Measurements from ENCODE around the gene GDF11.
"Not testable (repeated sequence)": the region's sequence is repeated elsewhere in the genome, so short reads cannot be mapped to it uniquely, and the experiment has no call there.

The GDF11 gene

GRCh38 chr12:55755246-55755645, 12.3 kb downstream of the GDF11 start:
- Histone ChIP-seq H3K4me3 (ENCODE audit: low read depth in 1 of 2, low read length in 2 of 2) (no peak overlapping the region), H3K9ac (ENCODE audit: low read depth in 1 of 2, low read length in 2 of 2) (no peak overlapping the region), H3K4me1 (ENCODE audit: control insufficient read depth in 1 of 2, insufficient read depth in 2 of 2, low read length in 2 of 2) (no peaks in the 10 kb centered on the region), H3K27ac (ENCODE audit: low read depth, low read length) (no peak overlapping the region), H3K36me3 (ENCODE audit: control insufficient read depth in 1 of 2, insufficient read depth in 2 of 2, low read length in 2 of 2) (peaks cover 18 to 80% of the 10 kb centered on the region in 2 donors), H3K9me3 (ENCODE audit: control insufficient read depth in 1 of 2, low read length in 2 of 2) (no peaks in the 10 kb centered on the region), H3K27me3 (ENCODE audit: control insufficient read depth in 1 of 2, insufficient read depth in 2 of 2, low read length in 2 of 2) (no peaks in the 10 kb centered on the region)

GRCh38 chr12:55757701-55758100, 14.8 kb downstream of the GDF11 start:
- Histone ChIP-seq H3K9ac (ENCODE audit: low read depth in 1 of 2, low read length in 2 of 2) (no peak overlapping the region), H3K9me3 (ENCODE audit: control insufficient read depth in 1 of 2, low read length in 2 of 2) (no peaks in the 10 kb centered on the region), H3K36me3 (ENCODE audit: control insufficient read depth in 1 of 2, insufficient read depth in 2 of 2, low read length in 2 of 2) (peaks cover 8 to 68% of the 10 kb centered on the region in 2 donors), H3K27ac (ENCODE audit: low read depth, low read length) (no peak overlapping the region), H3K27me3 (ENCODE audit: control insufficient read depth in 1 of 2, insufficient read depth in 2 of 2, low read length in 2 of 2) (no peaks in the 10 kb centered on the region), H3K4me1 (ENCODE audit: control insufficient read depth in 1 of 2, insufficient read depth in 2 of 2, low read length in 2 of 2) (no peaks in the 10 kb centered on the region), H3K4me3 (ENCODE audit: low read depth in 1 of 2, low read length in 2 of 2) (no peak overlapping the region)

GRCh38 chr12:55758575-55758974, 15.7 kb downstream of the GDF11 start:
- H3K4me3 ChIP-seq (ENCODE audit: low read depth in 1 of 2, low read length in 2 of 2); H3K9me3 ChIP-seq (ENCODE audit: control insufficient read depth in 1 of 2, low read length in 2 of 2); H3K27me3 ChIP-seq (ENCODE audit: control insufficient read depth in 1 of 2, insufficient read depth in 2 of 2, low read length in 2 of 2); H3K4me1 ChIP-seq (ENCODE audit: control insufficient read depth in 1 of 2, insufficient read depth in 2 of 2, low read length in 2 of 2); H3K9ac ChIP-seq (ENCODE audit: low read depth in 1 of 2, low read length in 2 of 2); H3K27ac ChIP-seq (ENCODE audit: low read depth, low read length): not testable (repeated sequence)
- peaks cover 8 to 69% of the 10 kb centered on the region in 2 donors for H3K36me3 ChIP-seq (ENCODE audit: control insufficient read depth in 1 of 2, insufficient read depth in 2 of 2, low read length in 2 of 2)

GRCh38 chr12:55760663-55761062, 17.7 kb downstream of the GDF11 start:
- no peaks in the 10 kb centered on the region for H3K27me3 ChIP-seq (ENCODE audit: control insufficient read depth in 1 of 2, insufficient read depth in 2 of 2, low read length in 2 of 2)
- H3K4me3 ChIP-seq (ENCODE audit: low read depth in 1 of 2, low read length in 2 of 2) = no peak overlapping the region
- no peak overlapping the region for H3K27ac ChIP-seq (ENCODE audit: low read depth, low read length)
- H3K36me3 ChIP-seq (ENCODE audit: control insufficient read depth in 1 of 2, insufficient read depth in 2 of 2, low read length in 2 of 2) = peaks cover 11 to 57% of the 10 kb centered on the region in 2 donors
- no peaks in the 10 kb centered on the region for H3K9me3 ChIP-seq (ENCODE audit: control insufficient read depth in 1 of 2, low read length in 2 of 2)
- H3K9ac ChIP-seq (ENCODE audit: low read depth in 1 of 2, low read length in 2 of 2) = no peak overlapping the region
- no peaks in the 10 kb centered on the region for H3K4me1 ChIP-seq (ENCODE audit: control insufficient read depth in 1 of 2, insufficient read depth in 2 of 2, low read length in 2 of 2)

- Histone ChIP-seq H3K9me3 (ENCODE audit: control insufficient read depth in 1 of 2, low read length in 2 of 2) (no peaks in the 10 kb centered on the region), H3K27ac (ENCODE audit: low read depth, low read length) (no peak overlapping the region), H3K36me3 (ENCODE audit: control insufficient read depth in 1 of 2, insufficient read depth in 2 of 2, low read length in 2 of 2) (peaks cover 12 to 45% of the 10 kb centered on the region in 2 donors), H3K4me3 (ENCODE audit: low read depth in 1 of 2, low read length in 2 of 2) (no peak overlapping the region), H3K27me3 (ENCODE audit: control insufficient read depth in 1 of 2, insufficient read depth in 2 of 2, low read length in 2 of 2) (no peaks in the 10 kb centered on the region), H3K9ac (ENCODE audit: low read depth in 1 of 2, low read length in 2 of 2) (no peak overlapping the region), H3K4me1 (ENCODE audit: control insufficient read depth in 1 of 2, insufficient read depth in 2 of 2, low read length in 2 of 2) (no peaks in the 10 kb centered on the region)
Measured at GRCh38 chr12:55762646-55763045, 19.7 kb downstream of the GDF11 start.

GRCh38 chr12:55765736-55766290, 22.9 kb downstream of the GDF11 start:
- peaks cover 10 to 24% of the 10 kb centered on the region in 2 donors for H3K36me3 ChIP-seq (ENCODE audit: control insufficient read depth in 1 of 2, insufficient read depth in 2 of 2, low read length in 2 of 2)
- no peaks in the 10 kb centered on the region for H3K9me3 ChIP-seq (ENCODE audit: control insufficient read depth in 1 of 2, low read length in 2 of 2)
- no peak overlapping the region for H3K4me3 ChIP-seq (ENCODE audit: low read depth in 1 of 2, low read length in 2 of 2)
- H3K27me3 ChIP-seq (ENCODE audit: control insufficient read depth in 1 of 2, insufficient read depth in 2 of 2, low read length in 2 of 2) = no peaks in the 10 kb centered on the region
- no peaks in the 10 kb centered on the region for H3K4me1 ChIP-seq (ENCODE audit: control insufficient read depth in 1 of 2, insufficient read depth in 2 of 2, low read length in 2 of 2)
- no peak overlapping the region for H3K27ac ChIP-seq (ENCODE audit: low read depth, low read length)
- no peak overlapping the region for H3K9ac ChIP-seq (ENCODE audit: low read depth in 1 of 2, low read length in 2 of 2)

GRCh38 chr12:55767156-55767555, 24.2 kb downstream of the GDF11 start:
- Histone ChIP-seq H3K27me3 (ENCODE audit: control insufficient read depth in 1 of 2, insufficient read depth in 2 of 2, low read length in 2 of 2) (no peaks in the 10 kb centered on the region), H3K27ac (ENCODE audit: low read depth, low read length) (no peak overlapping the region), H3K36me3 (ENCODE audit: control insufficient read depth in 1 of 2, insufficient read depth in 2 of 2, low read length in 2 of 2) (peaks cover 10 to 36% of the 10 kb centered on the region in 2 donors), H3K4me1 (ENCODE audit: control insufficient read depth in 1 of 2, insufficient read depth in 2 of 2, low read length in 2 of 2) (no peaks in the 10 kb centered on the region), H3K9me3 (ENCODE audit: control insufficient read depth in 1 of 2, low read length in 2 of 2) (no peaks in the 10 kb centered on the region), H3K9ac (ENCODE audit: low read depth in 1 of 2, low read length in 2 of 2) (no peak overlapping the region), H3K4me3 (ENCODE audit: low read depth in 1 of 2, low read length in 2 of 2) (no peak overlapping the region)

GRCh38 chr12:55771736-55772135, 28.8 kb downstream of the GDF11 start:
- Histone ChIP-seq H3K36me3 (ENCODE audit: control insufficient read depth in 1 of 2, insufficient read depth in 2 of 2, low read length in 2 of 2) (peaks cover 4 to 38% of the 10 kb centered on the region in 2 donors), H3K9ac (ENCODE audit: low read depth in 1 of 2, low read length in 2 of 2) (no peak overlapping the region), H3K27me3 (ENCODE audit: control insufficient read depth in 1 of 2, insufficient read depth in 2 of 2, low read length in 2 of 2) (no peaks in the 10 kb centered on the region), H3K4me3 (ENCODE audit: low read depth in 1 of 2, low read length in 2 of 2) (no peak overlapping the region), H3K9me3 (ENCODE audit: control insufficient read depth in 1 of 2, low read length in 2 of 2) (no peaks in the 10 kb centered on the region), H3K4me1 (ENCODE audit: control insufficient read depth in 1 of 2, insufficient read depth in 2 of 2, low read length in 2 of 2) (no peaks in the 10 kb centered on the region), H3K27ac (ENCODE audit: low read depth, low read length) (no peak overlapping the region)

GRCh38 chr12:55777856-55778255, 34.9 kb downstream of the GDF11 start:
- Histone ChIP-seq H3K27ac (ENCODE audit: low read depth, low read length) (no peak overlapping the region), H3K4me1 (ENCODE audit: control insufficient read depth in 1 of 2, insufficient read depth in 2 of 2, low read length in 2 of 2) (no peaks in the 10 kb centered on the region), H3K36me3 (ENCODE audit: control insufficient read depth in 1 of 2, insufficient read depth in 2 of 2, low read length in 2 of 2) (peaks cover 13 to 58% of the 10 kb centered on the region in 2 donors), H3K27me3 (ENCODE audit: control insufficient read depth in 1 of 2, insufficient read depth in 2 of 2, low read length in 2 of 2) (no peaks in the 10 kb centered on the region), H3K9ac (ENCODE audit: low read depth in 1 of 2, low read length in 2 of 2) (no peak overlapping the region), H3K4me3 (ENCODE audit: low read depth in 1 of 2, low read length in 2 of 2) (no peak overlapping the region), H3K9me3 (ENCODE audit: control insufficient read depth in 1 of 2, low read length in 2 of 2) (no peaks in the 10 kb centered on the region)

GRCh38 chr12:55780685-55781084, 37.8 kb downstream of the GDF11 start:
- no peaks in the 10 kb centered on the region for H3K9me3 ChIP-seq (ENCODE audit: control insufficient read depth in 1 of 2, low read length in 2 of 2)

GRCh38 chr12:55788546-55788945, 45.6 kb downstream of the GDF11 start:
- Histone ChIP-seq H3K27ac (ENCODE audit: low read depth, low read length) (no peak overlapping the region), H3K27me3 (ENCODE audit: control insufficient read depth in 1 of 2, insufficient read depth in 2 of 2, low read length in 2 of 2) (no peaks in the 10 kb centered on the region), H3K9me3 (ENCODE audit: control insufficient read depth in 1 of 2, low read length in 2 of 2) (no peaks in the 10 kb centered on the region), H3K36me3 (ENCODE audit: control insufficient read depth in 1 of 2, insufficient read depth in 2 of 2, low read length in 2 of 2) (peaks cover 17 to 59% of the 10 kb centered on the region in 2 donors), H3K4me1 (ENCODE audit: control insufficient read depth in 1 of 2, insufficient read depth in 2 of 2, low read length in 2 of 2) (no peaks in the 10 kb centered on the region), H3K4me3 (ENCODE audit: low read depth in 1 of 2, low read length in 2 of 2) (no peak overlapping the region), H3K9ac (ENCODE audit: low read depth in 1 of 2, low read length in 2 of 2) (no peak overlapping the region)

More at GRCh38 chr12:55780685-55781084, 37.8 kb downstream of the GDF11 start:
- H3K9ac ChIP-seq (ENCODE audit: low read depth in 1 of 2, low read length in 2 of 2) = no peak overlapping the region
- H3K27me3 ChIP-seq (ENCODE audit: control insufficient read depth in 1 of 2, insufficient read depth in 2 of 2, low read length in 2 of 2) = no peaks in the 10 kb centered on the region
- no peak overlapping the region for H3K4me3 ChIP-seq (ENCODE audit: low read depth in 1 of 2, low read length in 2 of 2)
- no peak overlapping the region for H3K27ac ChIP-seq (ENCODE audit: low read depth, low read length)
- H3K4me1 ChIP-seq (ENCODE audit: control insufficient read depth in 1 of 2, insufficient read depth in 2 of 2, low read length in 2 of 2) = no peaks in the 10 kb centered on the region
- peaks cover 16 to 75% of the 10 kb centered on the region in 2 donors for H3K36me3 ChIP-seq (ENCODE audit: control insufficient read depth in 1 of 2, insufficient read depth in 2 of 2, low read length in 2 of 2)
